ENCODE measurements around the gene COBL. TPM values are rescaled to one million over a fixed set of nuclear protein-coding genes. Genes with fewer than 3 reads are reported as not detected.

COBL gene
- total RNA-seq, 1 donor from 2014 or later = 25.7 TPM

- H3K4me3 Mint-ChIP-seq = no peak overlapping the region
- H3K27ac Mint-ChIP-seq = no peak overlapping the region
- no peaks in the 10 kb centered on the region for H3K9me3 Mint-ChIP-seq
- no peaks in the 10 kb centered on the region for H3K27me3 Mint-ChIP-seq
- H3K4me1 Mint-ChIP-seq (ENCODE audit: unreplicated experiment) = peaks cover 9% of the 10 kb centered on the region
- TF ChIP-seq, protein P1, sequence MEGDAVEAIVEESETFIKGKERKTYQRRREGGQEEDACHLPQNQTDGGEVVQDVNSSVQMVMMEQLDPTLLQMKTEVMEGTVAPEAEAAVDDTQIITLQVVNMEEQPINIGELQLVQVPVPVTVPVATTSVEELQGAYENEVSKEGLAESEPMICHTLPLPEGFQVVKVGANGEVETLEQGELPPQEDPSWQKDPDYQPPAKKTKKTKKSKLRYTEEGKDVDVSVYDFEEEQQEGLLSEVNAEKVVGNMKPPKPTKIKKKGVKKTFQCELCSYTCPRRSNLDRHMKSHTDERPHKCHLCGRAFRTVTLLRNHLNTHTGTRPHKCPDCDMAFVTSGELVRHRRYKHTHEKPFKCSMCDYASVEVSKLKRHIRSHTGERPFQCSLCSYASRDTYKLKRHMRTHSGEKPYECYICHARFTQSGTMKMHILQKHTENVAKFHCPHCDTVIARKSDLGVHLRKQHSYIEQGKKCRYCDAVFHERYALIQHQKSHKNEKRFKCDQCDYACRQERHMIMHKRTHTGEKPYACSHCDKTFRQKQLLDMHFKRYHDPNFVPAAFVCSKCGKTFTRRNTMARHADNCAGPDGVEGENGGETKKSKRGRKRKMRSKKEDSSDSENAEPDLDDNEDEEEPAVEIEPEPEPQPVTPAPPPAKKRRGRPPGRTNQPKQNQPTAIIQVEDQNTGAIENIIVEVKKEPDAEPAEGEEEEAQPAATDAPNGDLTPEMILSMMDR (conservative IDR thresholded peaks at IDR 0.05) = no peak
- no peaks in the 10 kb centered on the region for H3K36me3 Mint-ChIP-seq
- DNase-seq (ENCODE audit: extremely low spot score, unreplicated experiment) = no peak
Observed at GRCh38 chr7:51249991-51250390, 66.6 kb downstream of the COBL start.

GRCh38 chr7:51249187-51249945, 67.2 kb downstream of the COBL start:
- H3K27ac Mint-ChIP-seq = no peak overlapping the region
- peaks cover 9% of the 10 kb centered on the region for H3K4me1 Mint-ChIP-seq (ENCODE audit: unreplicated experiment)
- H3K36me3 Mint-ChIP-seq = no peaks in the 10 kb centered on the region
- TF ChIP-seq, protein P1 (conservative IDR thresholded peaks at IDR 0.05) = no peak
- H3K9me3 Mint-ChIP-seq = no peaks in the 10 kb centered on the region
- DNase-seq (ENCODE audit: extremely low spot score, unreplicated experiment) = no peak
- no peaks in the 10 kb centered on the region for H3K27me3 Mint-ChIP-seq
- no peak overlapping the region for H3K4me3 Mint-ChIP-seq

DNA sequence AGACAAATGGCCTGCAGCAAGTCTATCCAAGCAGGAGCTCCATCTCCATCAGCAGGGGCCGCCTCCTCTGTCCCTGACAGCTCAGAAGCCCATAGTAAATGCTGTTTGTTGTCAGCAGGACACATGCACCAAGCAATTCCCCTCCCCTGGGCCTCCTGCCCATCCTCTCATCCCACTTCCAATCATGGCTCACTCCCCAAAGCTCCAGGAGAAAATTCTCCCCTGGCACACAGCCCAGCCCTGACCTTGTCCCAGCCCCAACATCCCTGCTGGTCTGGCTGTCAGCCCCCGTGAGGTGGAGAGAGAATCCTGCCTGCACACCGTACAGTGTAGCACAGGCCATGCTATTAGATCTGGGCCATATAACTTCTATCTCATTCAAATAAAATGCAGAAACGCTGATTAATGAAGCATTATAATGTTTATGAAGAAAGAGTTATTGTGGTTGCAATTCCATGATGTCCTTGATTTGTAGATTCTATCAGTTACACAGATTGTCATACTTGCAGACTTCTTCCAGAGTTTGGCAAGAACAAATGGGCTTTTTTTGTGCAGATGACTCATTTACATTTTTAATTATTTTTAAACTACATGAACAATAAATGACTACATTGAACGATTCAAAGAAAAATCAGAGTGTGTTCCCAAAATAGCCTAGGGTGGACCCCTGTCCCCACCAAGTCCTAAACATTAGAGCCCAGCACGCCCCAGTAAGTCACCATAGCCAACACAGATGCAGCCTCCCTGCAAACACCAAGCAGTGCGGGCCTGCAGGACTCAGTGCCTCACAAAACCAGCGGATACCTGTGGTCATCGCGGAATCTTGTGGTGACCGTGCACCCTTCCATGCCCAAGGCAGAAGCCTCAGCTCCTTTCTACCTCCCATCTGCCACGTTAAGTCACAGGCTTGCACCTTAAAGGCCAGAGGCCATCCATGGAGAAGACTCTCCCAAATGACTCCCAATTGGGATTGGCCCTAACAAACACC, 70.1 kb downstream of the COBL start:
- Mint-ChIP-seq H3K4me1 (ENCODE audit: unreplicated experiment) (peaks cover 6% of the 10 kb centered on the region), H3K27ac (no peak overlapping the region), H3K27me3 (no peaks in the 10 kb centered on the region), H3K9me3 (no peaks in the 10 kb centered on the region), H3K4me3 (no peak overlapping the region), H3K36me3 (no peaks in the 10 kb centered on the region)
- DNase-seq (ENCODE audit: extremely low spot score, unreplicated experiment) = peak; percentile 37
- TF ChIP-seq, protein P1 (conservative IDR thresholded peaks at IDR 0.05) = no peak

- Mint-ChIP-seq H3K4me3 (no peak overlapping the region), H3K27ac (no peak overlapping the region), H3K36me3 (no peaks in the 10 kb centered on the region), H3K27me3 (no peaks in the 10 kb centered on the region), H3K9me3 (no peaks in the 10 kb centered on the region), H3K4me1 (ENCODE audit: unreplicated experiment) (no peaks in the 10 kb centered on the region)
- DNase-seq (ENCODE audit: extremely low spot score, unreplicated experiment) = no peak
- TF ChIP-seq, protein P1 (conservative IDR thresholded peaks at IDR 0.05) = no peak
Observed at GRCh38 chr7:51244885-51245284, 71.7 kb downstream of the COBL start.

GRCh38 chr7:51244053-51244452, 72.6 kb downstream of the COBL start:
- Mint-ChIP-seq H3K9me3 (no peaks in the 10 kb centered on the region), H3K27me3 (no peaks in the 10 kb centered on the region), H3K27ac (no peak overlapping the region), H3K4me1 (ENCODE audit: unreplicated experiment) (peaks cover 6% of the 10 kb centered on the region), H3K36me3 (no peaks in the 10 kb centered on the region), H3K4me3 (no peak overlapping the region)
- no peak for DNase-seq (ENCODE audit: extremely low spot score, unreplicated experiment)
- TF ChIP-seq, protein P1 (conservative IDR thresholded peaks at IDR 0.05) = no peak

All from type B pancreatic cell (in vitro differentiated cells).